LNCaP clone FGC (cell line): Measurements from ENCODE around the gene KLHDC2.

Experiments used
- DNase-seq: peaks from one replicate; pipeline ENCODE4 v3.0.0-alpha.2; 2011; ENCODE audit warnings: low read depth
- H3K4me3 ChIP-seq: 2 replicates; pipeline ENCODE4 v1.5.1; 2011; ENCODE audit warnings: mild to moderate bottlenecking, low read depth, low read length, control low read depth
- TF ChIP-seq, protein P1 (sequence below): IDR thresholded peaks from 2 replicates; pipeline ENCODE4 v1.5.1; 2012; ENCODE audit warnings: mild to moderate bottlenecking; ENCODE audit not compliant: control insufficient read depth, insufficient read depth; ENCODE audit errors: extremely low read depth

The KLHDC2 gene

DNA sequence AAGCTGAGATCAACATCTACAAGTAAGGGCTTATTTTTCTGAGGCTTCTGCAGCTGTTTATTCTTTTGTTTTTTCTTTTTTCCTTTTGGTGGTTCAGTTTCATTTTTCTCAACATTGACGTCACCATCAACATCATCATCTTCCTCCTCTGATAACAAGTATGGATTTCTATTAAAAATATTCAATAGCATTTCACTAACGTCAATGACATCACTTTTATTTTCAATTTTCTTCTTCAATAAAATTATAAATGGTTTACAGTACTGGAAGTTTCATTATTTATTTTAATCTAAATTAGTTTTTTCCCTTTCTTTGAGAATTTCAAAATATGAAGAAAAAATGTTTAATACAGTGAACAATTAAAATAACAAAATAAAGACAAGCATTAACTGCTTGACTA lies 60.7 kb downstream of the KLHDC2 start:
- TF ChIP-seq, protein P1, sequence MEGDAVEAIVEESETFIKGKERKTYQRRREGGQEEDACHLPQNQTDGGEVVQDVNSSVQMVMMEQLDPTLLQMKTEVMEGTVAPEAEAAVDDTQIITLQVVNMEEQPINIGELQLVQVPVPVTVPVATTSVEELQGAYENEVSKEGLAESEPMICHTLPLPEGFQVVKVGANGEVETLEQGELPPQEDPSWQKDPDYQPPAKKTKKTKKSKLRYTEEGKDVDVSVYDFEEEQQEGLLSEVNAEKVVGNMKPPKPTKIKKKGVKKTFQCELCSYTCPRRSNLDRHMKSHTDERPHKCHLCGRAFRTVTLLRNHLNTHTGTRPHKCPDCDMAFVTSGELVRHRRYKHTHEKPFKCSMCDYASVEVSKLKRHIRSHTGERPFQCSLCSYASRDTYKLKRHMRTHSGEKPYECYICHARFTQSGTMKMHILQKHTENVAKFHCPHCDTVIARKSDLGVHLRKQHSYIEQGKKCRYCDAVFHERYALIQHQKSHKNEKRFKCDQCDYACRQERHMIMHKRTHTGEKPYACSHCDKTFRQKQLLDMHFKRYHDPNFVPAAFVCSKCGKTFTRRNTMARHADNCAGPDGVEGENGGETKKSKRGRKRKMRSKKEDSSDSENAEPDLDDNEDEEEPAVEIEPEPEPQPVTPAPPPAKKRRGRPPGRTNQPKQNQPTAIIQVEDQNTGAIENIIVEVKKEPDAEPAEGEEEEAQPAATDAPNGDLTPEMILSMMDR: no peak

More for the DNA sequence above, 60.7 kb downstream of the KLHDC2 start:
- no peak overlapping the region for H3K4me3 ChIP-seq
- no peak for DNase-seq
